AG04450 (cell line): Measurements from ENCODE around the gene LASP1. TPM values are rescaled to one million over a fixed set of nuclear protein-coding genes. Genes with fewer than 3 reads are reported as not detected.
A peak's percentile ranks its signal among the peaks of the same experiment; 100 is the strongest.

ENCODE experiments used
- CTCF ChIA-PET: fragments of 300-600, 350-600 bp; formaldehyde crosslinking; extraction: SDS; loops from one replicate; lab custom pipeline; 2022; ENCODE audit warnings: antibody characterized with exemption, inconsistent platforms; lab: Charles Lee
- POLR2A ChIA-PET: fragments of 350-600 bp; formaldehyde crosslinking; extraction: SDS; loops from one replicate; lab custom pipeline; 2021; ENCODE audit warnings: antibody characterized with exemption, inconsistent platforms; lab: Yijun Ruan, JAX
- DNase-seq: peaks from one replicate; pipeline ENCODE4 v3.0.0-alpha.2; 2011; ENCODE audit warnings: low read depth, low spot score
- H3K27ac ChIP-seq: one replicate; pipeline ENCODE4 v1.5.1; 2012; ENCODE audit warnings: low read depth, low read length, control low read depth
- H3K27me3 ChIP-seq: one replicate; pipeline ENCODE4 v1.6.0; 2012; ENCODE audit warnings: low read length; ENCODE audit not compliant: control insufficient read depth, insufficient read depth
- H3K4me3 ChIP-seq: 2 replicates; pipeline ENCODE4 v1.5.1; 2011; ENCODE audit warnings: mild to moderate bottlenecking, low read depth, low read length, control low read depth
- H3K9me3 ChIP-seq: 2 replicates; pipeline ENCODE4 v1.5.1; 2012; ENCODE audit warnings: low read length; ENCODE audit not compliant: control insufficient read depth, insufficient read depth
- polyA minus RNA-seq: library from RNA; depleted of rRNA, polyadenylated mRNA; stranded (reverse); fragments of >200 nt; gene quantifications from 2 replicates; pipeline ENCODE4 v1.2.3, GENCODE V29; 2011; rRNA and poly(A)+ RNA removed
- polyA plus RNA-seq: library from polyadenylated mRNA; depleted of rRNA; stranded (reverse); fragments of >200 nt; gene quantifications from 2 replicates; pipeline ENCODE4 v1.2.3, GENCODE V29; 2011; rRNA removed
- TF ChIP-seq, protein P1 (sequence below): IDR thresholded peaks from 2 replicates; pipeline ENCODE4 v1.5.1; 2011; ENCODE audit warnings: low read depth, low read length, control low read depth, inconsistent platforms

Gene LASP1, protein sequence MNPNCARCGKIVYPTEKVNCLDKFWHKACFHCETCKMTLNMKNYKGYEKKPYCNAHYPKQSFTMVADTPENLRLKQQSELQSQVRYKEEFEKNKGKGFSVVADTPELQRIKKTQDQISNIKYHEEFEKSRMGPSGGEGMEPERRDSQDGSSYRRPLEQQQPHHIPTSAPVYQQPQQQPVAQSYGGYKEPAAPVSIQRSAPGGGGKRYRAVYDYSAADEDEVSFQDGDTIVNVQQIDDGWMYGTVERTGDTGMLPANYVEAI
- polyA plus RNA-seq (181 and 222 TPM in 2 replicates), polyA minus RNA-seq (263 and 288 TPM in 2 replicates)

DNA sequence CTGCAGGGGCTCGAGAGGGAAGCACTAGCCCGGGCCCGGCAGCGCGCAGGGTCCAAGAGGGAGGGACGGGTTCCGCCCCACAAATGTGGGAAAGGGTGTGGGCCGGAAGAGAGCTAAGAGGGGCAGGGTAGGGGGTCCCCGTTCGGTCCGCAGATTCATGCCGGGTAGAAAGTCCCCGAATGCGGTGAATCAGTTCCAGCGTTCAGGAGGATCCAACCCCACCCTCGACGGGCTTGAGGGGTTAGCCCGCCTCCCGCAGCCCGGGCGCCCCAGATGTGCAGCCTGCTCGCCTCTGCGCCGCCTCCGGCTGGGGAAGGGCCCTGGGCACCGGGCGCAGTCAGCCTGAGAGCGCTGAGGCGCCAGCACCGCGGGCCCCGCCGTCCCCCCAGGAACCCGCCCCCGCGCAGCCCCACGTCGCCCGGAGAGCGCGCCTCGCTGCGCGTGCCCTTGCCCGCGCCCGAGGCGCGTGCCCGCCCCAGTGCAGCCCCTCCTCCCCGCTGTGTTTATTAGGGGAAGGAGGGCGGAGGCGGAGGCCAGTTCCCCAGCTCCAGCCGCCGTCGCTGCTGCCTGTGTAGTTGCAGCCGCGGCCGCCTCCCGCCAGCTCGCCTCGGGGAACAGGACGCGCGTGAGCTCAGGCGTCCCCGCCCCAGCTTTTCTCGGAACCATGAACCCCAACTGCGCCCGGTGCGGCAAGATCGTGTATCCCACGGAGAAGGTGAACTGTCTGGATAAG lies at the start of gene LASP1:
Gene LASP1 (plus strand): TSS at position 533 of the 733 bp plus-strand sequence. CDS start 132 bp downstream, at position 665.
- H3K27ac ChIP-seq, result peak within 1 kb of the TSS; percentile 96
- H3K4me3 ChIP-seq, result peak within 1 kb of the TSS; percentile 98
- no peak for DNase-seq
- no peaks in the 10 kb centered on the region; the same call in 1 of the 2 replicates for H3K9me3 ChIP-seq
- H3K27me3 ChIP-seq, result no peaks in the 10 kb centered on the region
- ChIA-PET CTCF (interaction anchor here (0.6 to 1.5 kb wide), 5 partner anchors 16 to 283 kb away, joined by 3 to 5 read pairs (median 3); partner anchors contain the start of gene RPL23), POLR2A (interaction anchor here (0.7 to 6.5 kb wide), 22 partner anchors 8 to 736 kb away, joined by 3 to 74 read pairs (median 6); partner anchors contain the start of genes PIP4K2B, PLXDC1, PSMB3 and RPL19)
- TF ChIP-seq, protein P1, sequence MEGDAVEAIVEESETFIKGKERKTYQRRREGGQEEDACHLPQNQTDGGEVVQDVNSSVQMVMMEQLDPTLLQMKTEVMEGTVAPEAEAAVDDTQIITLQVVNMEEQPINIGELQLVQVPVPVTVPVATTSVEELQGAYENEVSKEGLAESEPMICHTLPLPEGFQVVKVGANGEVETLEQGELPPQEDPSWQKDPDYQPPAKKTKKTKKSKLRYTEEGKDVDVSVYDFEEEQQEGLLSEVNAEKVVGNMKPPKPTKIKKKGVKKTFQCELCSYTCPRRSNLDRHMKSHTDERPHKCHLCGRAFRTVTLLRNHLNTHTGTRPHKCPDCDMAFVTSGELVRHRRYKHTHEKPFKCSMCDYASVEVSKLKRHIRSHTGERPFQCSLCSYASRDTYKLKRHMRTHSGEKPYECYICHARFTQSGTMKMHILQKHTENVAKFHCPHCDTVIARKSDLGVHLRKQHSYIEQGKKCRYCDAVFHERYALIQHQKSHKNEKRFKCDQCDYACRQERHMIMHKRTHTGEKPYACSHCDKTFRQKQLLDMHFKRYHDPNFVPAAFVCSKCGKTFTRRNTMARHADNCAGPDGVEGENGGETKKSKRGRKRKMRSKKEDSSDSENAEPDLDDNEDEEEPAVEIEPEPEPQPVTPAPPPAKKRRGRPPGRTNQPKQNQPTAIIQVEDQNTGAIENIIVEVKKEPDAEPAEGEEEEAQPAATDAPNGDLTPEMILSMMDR, result no peak

DNA sequence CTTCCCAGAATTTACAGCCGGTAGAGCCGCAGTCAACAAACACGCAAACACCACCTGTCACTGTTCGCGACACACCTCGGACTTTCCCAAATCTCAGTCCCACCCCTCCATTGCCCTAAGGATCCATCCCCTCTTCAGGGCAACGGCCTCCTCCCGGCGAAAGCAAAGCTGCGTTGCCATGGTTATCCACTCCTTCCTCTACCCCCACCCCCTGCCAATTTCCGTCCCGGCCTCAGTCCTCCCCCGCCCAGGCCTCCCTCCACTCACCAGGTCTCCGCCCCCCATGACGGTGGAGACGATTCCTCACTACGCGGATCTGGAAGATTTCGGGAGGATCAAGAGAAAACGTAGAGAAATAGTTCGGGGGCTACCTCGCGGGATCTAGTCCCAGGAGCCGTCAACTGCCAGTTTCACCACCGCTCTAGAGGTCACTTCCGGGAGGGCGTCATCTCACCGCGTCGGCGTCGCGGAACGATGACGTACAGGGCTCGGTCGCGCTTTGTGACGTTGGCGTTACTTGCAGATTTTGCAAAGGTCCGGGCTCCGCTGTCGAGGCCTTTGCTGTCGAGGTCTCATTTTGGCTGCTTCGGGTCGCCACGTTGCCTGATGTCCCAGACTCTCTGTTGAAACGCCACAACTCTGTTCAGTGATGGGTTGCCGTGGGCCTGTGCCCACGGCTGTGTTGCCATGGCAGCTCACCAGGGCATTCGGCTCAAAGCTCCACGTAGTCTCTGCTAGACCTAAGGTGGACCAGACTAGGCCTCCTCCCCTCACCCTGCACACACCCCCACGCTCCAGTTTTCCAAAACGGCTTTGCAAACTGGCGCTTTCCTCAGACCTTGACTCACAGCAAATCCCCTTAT lies 44.7 kb upstream of the LASP1 start, which contains the start of gene CWC25:
Gene CWC25 (minus strand): TSS at position 423 of the 863 bp plus-strand sequence. CDS start 138 bp downstream, at position 285.
- POLR2A ChIA-PET, result interaction anchor here (0.6 to 2.1 kb wide), 6 partner anchors 15 to 287 kb away, joined by 3 to 13 read pairs (median 7); partner anchors contain the start of gene RPL23
- CTCF ChIA-PET, result no interaction called here
- Histone ChIP-seq H3K4me3 (peak within 1 kb of the TSS; percentile 93), H3K27ac (peak within 1 kb of the TSS; percentile 99), H3K27me3 (no peaks in the 10 kb centered on the region), H3K9me3 (peaks cover 3% of the 10 kb centered on the region; the same call in 1 of the 2 replicates)
- TF ChIP-seq, protein P1, result no peak
- DNase-seq, result peak; percentile 92

DNA sequence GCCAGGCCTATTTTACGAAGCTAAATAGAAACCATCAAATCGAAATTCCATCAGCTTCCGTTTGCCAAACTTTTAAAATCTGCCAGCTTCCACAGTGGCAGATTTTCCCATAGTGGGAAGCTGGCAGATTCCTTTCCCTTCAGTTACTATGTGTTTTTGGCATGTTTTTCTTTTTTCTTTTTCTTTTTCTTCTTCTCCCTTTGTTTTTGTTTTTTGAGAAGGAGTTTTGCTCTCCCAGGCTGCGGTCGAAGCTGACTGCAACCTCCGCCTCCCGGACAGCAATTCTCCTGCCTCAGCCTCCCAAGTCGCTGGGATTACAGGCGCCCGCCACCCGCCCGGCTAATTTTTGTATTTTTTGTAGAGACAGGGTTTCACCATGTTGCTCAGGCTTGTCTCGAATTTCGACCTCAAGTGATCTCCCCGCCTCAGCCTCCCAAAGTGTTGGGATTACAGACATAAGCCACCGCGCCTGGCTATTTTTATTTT lies 44.1 kb upstream of the LASP1 start:
- H3K27ac ChIP-seq, result peak overlapping the region; percentile 99
- no peak for DNase-seq
- peaks cover 3% of the 10 kb centered on the region; the same call in 1 of the 2 replicates for H3K9me3 ChIP-seq
- TF ChIP-seq, protein P1, result no peak
- ChIA-PET POLR2A (interaction anchor here (0.6 to 2.1 kb wide), 5 partner anchors 14 to 42 kb away, joined by 3 to 13 read pairs (median 6); partner anchors contain the start of gene RPL23), CTCF (no interaction called here)
- H3K27me3 ChIP-seq, result no peaks in the 10 kb centered on the region
- H3K4me3 ChIP-seq, result peak overlapping the region; percentile 93

DNA sequence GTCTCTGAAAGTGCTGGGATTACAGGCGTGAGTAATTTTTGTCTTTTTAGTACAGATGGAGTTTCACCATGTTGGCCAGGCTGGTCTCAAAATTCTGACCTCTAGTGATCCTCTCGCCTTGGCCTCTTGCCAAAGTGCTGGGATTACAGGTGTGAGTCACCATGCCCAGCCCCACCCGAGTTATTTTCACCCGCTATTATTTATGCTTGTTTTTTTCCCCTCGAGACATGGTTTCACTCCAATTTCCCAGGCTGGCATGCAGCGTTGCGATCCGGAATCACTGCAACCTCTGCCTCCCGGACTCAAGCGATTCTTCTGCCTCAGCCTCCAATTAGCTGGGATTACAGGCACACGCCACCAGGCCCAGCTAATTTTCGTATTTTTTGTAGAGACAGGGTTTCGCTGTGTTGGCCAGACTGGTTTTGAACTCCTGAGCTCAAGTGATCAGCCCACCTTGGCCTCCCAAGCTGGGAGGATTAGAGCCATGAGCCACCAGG lies 25.5 kb upstream of the LASP1 start:
- ChIA-PET POLR2A (interaction anchor here (0.5 to 0.9 kb wide), 4 partner anchors 10 to 353 kb away, joined by 3 to 5 read pairs (median 4); partner anchors contain the start of genes CACNB1 and RPL23), CTCF (no interaction called here)
- no peaks in the 10 kb centered on the region for H3K27me3 ChIP-seq
- H3K4me3 ChIP-seq, result no peak overlapping the region
- TF ChIP-seq, protein P1, result no peak
- no peaks in the 10 kb centered on the region for H3K9me3 ChIP-seq
- no peak for DNase-seq
- no peak overlapping the region for H3K27ac ChIP-seq
